Measurements from ENCODE around the gene KLF1.

DNA sequence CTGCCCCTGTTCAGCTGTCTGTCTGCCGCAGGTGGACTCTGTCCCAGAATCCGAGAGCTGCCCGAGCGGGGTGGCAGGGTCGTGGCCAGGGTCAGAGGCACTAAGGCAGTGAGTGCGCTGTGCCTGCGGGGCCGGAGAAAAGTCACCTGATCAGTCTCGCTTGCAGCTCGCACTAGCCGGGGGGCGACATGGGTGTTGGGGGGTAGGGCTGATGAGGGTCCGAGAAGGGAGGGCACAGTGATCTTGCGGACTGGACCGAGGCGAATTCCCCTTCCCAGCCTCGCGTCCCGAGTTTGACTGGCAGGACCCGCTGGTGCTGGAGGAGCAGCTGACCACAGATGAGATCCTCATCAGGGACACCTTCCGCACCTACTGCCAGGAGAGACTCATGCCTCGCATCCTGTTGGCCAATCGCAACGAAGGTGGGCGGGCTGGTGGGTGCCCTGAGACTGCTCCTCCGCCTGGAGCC, 4.6 kb upstream of the KLF1 start:
- TF ChIP-seq, protein P1, sequence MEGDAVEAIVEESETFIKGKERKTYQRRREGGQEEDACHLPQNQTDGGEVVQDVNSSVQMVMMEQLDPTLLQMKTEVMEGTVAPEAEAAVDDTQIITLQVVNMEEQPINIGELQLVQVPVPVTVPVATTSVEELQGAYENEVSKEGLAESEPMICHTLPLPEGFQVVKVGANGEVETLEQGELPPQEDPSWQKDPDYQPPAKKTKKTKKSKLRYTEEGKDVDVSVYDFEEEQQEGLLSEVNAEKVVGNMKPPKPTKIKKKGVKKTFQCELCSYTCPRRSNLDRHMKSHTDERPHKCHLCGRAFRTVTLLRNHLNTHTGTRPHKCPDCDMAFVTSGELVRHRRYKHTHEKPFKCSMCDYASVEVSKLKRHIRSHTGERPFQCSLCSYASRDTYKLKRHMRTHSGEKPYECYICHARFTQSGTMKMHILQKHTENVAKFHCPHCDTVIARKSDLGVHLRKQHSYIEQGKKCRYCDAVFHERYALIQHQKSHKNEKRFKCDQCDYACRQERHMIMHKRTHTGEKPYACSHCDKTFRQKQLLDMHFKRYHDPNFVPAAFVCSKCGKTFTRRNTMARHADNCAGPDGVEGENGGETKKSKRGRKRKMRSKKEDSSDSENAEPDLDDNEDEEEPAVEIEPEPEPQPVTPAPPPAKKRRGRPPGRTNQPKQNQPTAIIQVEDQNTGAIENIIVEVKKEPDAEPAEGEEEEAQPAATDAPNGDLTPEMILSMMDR (IDR thresholded peaks at IDR 0.05; ENCODE audit: control extremely low read depth in 1 of 3, insufficient read depth in 1 of 3, low read depth in 1 of 3, low read length in 3 of 3): no peak
- TF ChIP-seq YY1 (IDR thresholded peaks at IDR 0.05; ENCODE audit: low read depth, low read length): no peak
- TF ChIP-seq HDAC6 (IDR thresholded peaks at IDR 0.05; ENCODE audit: low read depth, low read length): no peak
- TF ChIP-seq RFX5 (IDR thresholded peaks at IDR 0.05; ENCODE audit: borderline replicate concordance, low read depth, low read length): no peak
- no peak for TF ChIP-seq BACH1 (IDR thresholded peaks at IDR 0.05; ENCODE audit: low read length)
- no peak for TF ChIP-seq POLR2A (IDR thresholded peaks at IDR 0.05; ENCODE audit: control extremely low read depth in 1 of 2, low read depth in 2 of 2, low read length in 2 of 2)
- no peak for TF ChIP-seq EZH2 (IDR thresholded peaks at IDR 0.05; ENCODE audit: low read depth, low read length, severe bottlenecking)

Measured in H1 (cell line).